Mammary epithelial cell (primary cell): ENCODE results near the gene UNC119B.

Experiments
- CTCF ChIP-seq, 2 donors: IDR thresholded peaks in 1 of 2; conservative IDR thresholded peaks in 1 of 2; 2 replicates each; pipeline ENCODE4 v1.5.1; 2011 to 2012; ENCODE audit warnings: inconsistent platforms in 2 of 2, low read length in 2 of 2, mild to moderate bottlenecking in 2 of 2, control low read depth in 1 of 2, low read depth in 1 of 2; ENCODE audit not compliant: insufficient read depth in 1 of 2; ENCODE audit errors: extremely low read depth in 1 of 2
- EZH2 ChIP-seq: IDR thresholded peaks from 2 replicates; pipeline ENCODE4 v1.6.1; 2012; ENCODE audit warnings: low read length, inconsistent platforms, borderline replicate concordance

- no peak for TF ChIP-seq CTCF (conservative IDR thresholded peaks at IDR 0.05 in 1 of 2, IDR thresholded peaks at IDR 0.05 in 1 of 2; ENCODE audit: extremely low read depth in 1 of 2, insufficient read depth in 1 of 2, low read depth in 1 of 2, low read length in 2 of 2)
- no peak for TF ChIP-seq EZH2
Observed at GRCh38 chr12:120697344-120697743, 12.9 kb upstream of the UNC119B start.
